HUES64 (cell line): ENCODE measurements around the gene ABHD17B. TPM values are rescaled to one million over a fixed set of nuclear protein-coding genes. Genes with fewer than 3 reads are reported as not detected.
"Not testable (repeated sequence)": the region's sequence is repeated elsewhere in the genome, so short reads cannot be mapped to it uniquely, and the experiment has no call there.

Experiments
- H3K27ac ChIP-seq: 2 replicates; pipeline ENCODE4 v1.7.0; 2013; ENCODE audit warnings: low read depth, low read length, inconsistent platforms
- H3K27me3 ChIP-seq: 2 replicates; pipeline ENCODE4 v1.6.1; 2013; ENCODE audit warnings: mild to moderate bottlenecking, low read length; ENCODE audit not compliant: insufficient read depth
- H3K36me3 ChIP-seq: 2 replicates; pipeline ENCODE4 v1.6.1; 2013; ENCODE audit warnings: mild to moderate bottlenecking, low read length; ENCODE audit not compliant: insufficient read depth
- H3K4me1 ChIP-seq: 2 replicates; pipeline ENCODE4 v1.6.1; 2013; ENCODE audit warnings: mild to moderate bottlenecking, low read length, moderate library complexity; ENCODE audit not compliant: insufficient read depth
- H3K4me3 ChIP-seq: 2 replicates; pipeline ENCODE4 v1.5.1; 2013; ENCODE audit warnings: mild to moderate bottlenecking, low read length, moderate library complexity
- H3K9ac ChIP-seq: 2 replicates; pipeline ENCODE4 v1.6.1; 2013; ENCODE audit warnings: mild to moderate bottlenecking, low read depth, low read length
- H3K9me3 ChIP-seq: 2 replicates; pipeline ENCODE4 v1.6.1; 2013; ENCODE audit warnings: low read depth, low read length; ENCODE audit not compliant: insufficient read depth
- WGBS: fragments of 150-250, 120-280 bp; methylation state at CpG from one replicate; pipeline ENCODE4 v1.1.7; 2013; ENCODE audit warnings: missing lambda C conversion rate; 5-methylcytosine and 5-hydroxymethylcytosine counted together
- polyA plus RNA-seq, 2 experiments: library from polyadenylated mRNA; stranded (reverse); fragments of 50-300 nt; gene quantifications; one replicate each; pipeline ENCODE4 v1.2.3, GENCODE V29; 2013

Gene ABHD17B
- 58.7 TPM for polyA plus RNA-seq (2013, experiment 1 of 2)
- 57.7 TPM for polyA plus RNA-seq (2013, experiment 2 of 2)

- Histone ChIP-seq H3K27ac (peak within 1 kb of the TSS; percentile 95), H3K9ac (peak within 1 kb of the TSS; percentile 95)
- WGBS, result under 1% methylated on average over 45 of the region's 45 CpGs
Observed at GRCh38 chr9:71911061-71911907, at the start of gene ABHD17B, which contains the start of gene C9orf85. TSS of gene ABHD17B (minus strand) at chr9:71911193. CDS start at chr9:71875080, 36,113 bp downstream. TSS of gene C9orf85 (plus strand) at chr9:71911639. CDS start at chr9:71911735, 96 bp downstream.

GRCh38 chr9:71955300-71955915 is 44.4 kb upstream of the ABHD17B start:
- peaks cover 42% of the 10 kb centered on the region for H3K4me1 ChIP-seq
- H3K4me3 ChIP-seq, result no peak overlapping the region
- H3K9me3 ChIP-seq, result no peaks in the 10 kb centered on the region
- H3K27me3 ChIP-seq, result no peaks in the 10 kb centered on the region
- WGBS, result 100% methylated on average over 1 of the region's 1 CpG
- no peak overlapping the region for H3K27ac ChIP-seq
- no peaks in the 10 kb centered on the region for H3K36me3 ChIP-seq
- H3K9ac ChIP-seq, result no peak overlapping the region

More at GRCh38 chr9:71911061-71911907, at the start of gene ABHD17B, which contains the start of gene C9orf85:
- Histone ChIP-seq H3K4me3 (peak within 1 kb of the TSS; percentile 75), H3K27me3 (no peaks in the 10 kb centered on the region), H3K4me1 (peaks cover 25% of the 10 kb centered on the region; the same call in 1 of the 2 replicates), H3K9me3 (no peaks in the 10 kb centered on the region), H3K36me3 (peaks cover 3% of the 10 kb centered on the region)

GRCh38 chr9:71954652-71955051 is 43.7 kb upstream of the ABHD17B start:
- 96% methylated on average over 2 of the region's 2 CpGs for WGBS
- not testable (repeated sequence) for H3K27ac ChIP-seq, H3K9ac ChIP-seq, H3K9me3 ChIP-seq, H3K36me3 ChIP-seq, H3K4me3 ChIP-seq, H3K27me3 ChIP-seq
- H3K4me1 ChIP-seq, result peaks cover 42% of the 10 kb centered on the region

GRCh38 chr9:71944754-71945375 is 33.9 kb upstream of the ABHD17B start:
- Histone ChIP-seq H3K9me3 (no peaks in the 10 kb centered on the region), H3K4me3 (no peak overlapping the region), H3K9ac (peak overlapping the region; percentile 31; the same call in 1 of the 2 replicates), H3K27me3 (no peaks in the 10 kb centered on the region), H3K4me1 (peaks cover 35% of the 10 kb centered on the region), H3K36me3 (peaks cover 5% of the 10 kb centered on the region; the same call in 1 of the 2 replicates), H3K27ac (peak overlapping the region; percentile 59)
- WGBS, result 85% methylated on average over 2 of the region's 2 CpGs

- no peak overlapping the region for H3K4me3 ChIP-seq
- H3K27ac ChIP-seq, result no peak overlapping the region
- peaks cover 25% of the 10 kb centered on the region for H3K4me1 ChIP-seq
- H3K9me3 ChIP-seq, result no peaks in the 10 kb centered on the region
- H3K9ac ChIP-seq, result no peak overlapping the region
- H3K27me3 ChIP-seq, result no peaks in the 10 kb centered on the region
- WGBS, result 98% methylated on average over 2 of the region's 2 CpGs
- no peaks in the 10 kb centered on the region; the same call in 1 of the 2 replicates for H3K36me3 ChIP-seq
Observed at GRCh38 chr9:71941998-71942567, 31.1 kb upstream of the ABHD17B start.

GRCh38 chr9:71941060-71941568 is 30.1 kb upstream of the ABHD17B start:
- H3K4me3 ChIP-seq, result no peak overlapping the region
- 88% methylated on average over 1 of the region's 2 CpGs for WGBS
- no peaks in the 10 kb centered on the region for H3K9me3 ChIP-seq
- no peak overlapping the region for H3K9ac ChIP-seq
- peaks cover 30% of the 10 kb centered on the region for H3K4me1 ChIP-seq
- no peak overlapping the region for H3K27ac ChIP-seq
- no peaks in the 10 kb centered on the region for H3K27me3 ChIP-seq
- no peaks in the 10 kb centered on the region for H3K36me3 ChIP-seq

- H3K4me1 ChIP-seq, result peaks cover 16% of the 10 kb centered on the region
- no peaks in the 10 kb centered on the region for H3K27me3 ChIP-seq
- no peaks in the 10 kb centered on the region for H3K36me3 ChIP-seq
- no peak overlapping the region for H3K27ac ChIP-seq
- H3K4me3 ChIP-seq, result no peak overlapping the region
- H3K9ac ChIP-seq, result no peak overlapping the region
- WGBS, result no CpG with 5 or more reads among the region's 1 CpG
- H3K9me3 ChIP-seq, result no peaks in the 10 kb centered on the region
Observed at GRCh38 chr9:71937898-71938297, 26.9 kb upstream of the ABHD17B start.

GRCh38 chr9:71937070-71937625 is 26.2 kb upstream of the ABHD17B start:
- Histone ChIP-seq H3K27me3 (no peaks in the 10 kb centered on the region), H3K9ac (no peak overlapping the region), H3K36me3 (no peaks in the 10 kb centered on the region), H3K27ac (no peak overlapping the region), H3K9me3 (no peaks in the 10 kb centered on the region), H3K4me3 (no peak overlapping the region), H3K4me1 (peaks cover 16% of the 10 kb centered on the region)
- 80% methylated on average over 2 of the region's 4 CpGs for WGBS

GRCh38 chr9:71936066-71936465 is 25.1 kb upstream of the ABHD17B start:
- WGBS, result 47% methylated on average over 1 of the region's 1 CpG
- Histone ChIP-seq H3K9me3 (no peaks in the 10 kb centered on the region), H3K27ac (no peak overlapping the region), H3K4me3 (no peak overlapping the region), H3K36me3 (no peaks in the 10 kb centered on the region), H3K9ac (no peak overlapping the region), H3K27me3 (no peaks in the 10 kb centered on the region), H3K4me1 (peaks cover 16% of the 10 kb centered on the region)

GRCh38 chr9:71931166-71931565 is 20.2 kb upstream of the ABHD17B start:
- Histone ChIP-seq H3K27ac (no peak overlapping the region), H3K9me3 (no peaks in the 10 kb centered on the region), H3K27me3 (no peaks in the 10 kb centered on the region), H3K36me3 (no peaks in the 10 kb centered on the region), H3K4me1 (peaks cover 27% of the 10 kb centered on the region), H3K9ac (no peak overlapping the region), H3K4me3 (no peak overlapping the region)
- WGBS, result 80% methylated on average over 1 of the region's 2 CpGs
